HG03108 (cell line): ENCODE measurements around the gene REST.
"Not testable (repeated sequence)": the region's sequence is repeated elsewhere in the genome, so short reads cannot be mapped to it uniquely, and the experiment has no call there.

ENCODE experiments used
- ATAC-seq: cut with Tn5 transposase; IDR thresholded peaks from one replicate; pipeline ENCODE4 v1.9.1; 2021; ENCODE audit warnings: moderate library complexity; ENCODE audit not compliant: unreplicated experiment

The REST gene

DNA sequence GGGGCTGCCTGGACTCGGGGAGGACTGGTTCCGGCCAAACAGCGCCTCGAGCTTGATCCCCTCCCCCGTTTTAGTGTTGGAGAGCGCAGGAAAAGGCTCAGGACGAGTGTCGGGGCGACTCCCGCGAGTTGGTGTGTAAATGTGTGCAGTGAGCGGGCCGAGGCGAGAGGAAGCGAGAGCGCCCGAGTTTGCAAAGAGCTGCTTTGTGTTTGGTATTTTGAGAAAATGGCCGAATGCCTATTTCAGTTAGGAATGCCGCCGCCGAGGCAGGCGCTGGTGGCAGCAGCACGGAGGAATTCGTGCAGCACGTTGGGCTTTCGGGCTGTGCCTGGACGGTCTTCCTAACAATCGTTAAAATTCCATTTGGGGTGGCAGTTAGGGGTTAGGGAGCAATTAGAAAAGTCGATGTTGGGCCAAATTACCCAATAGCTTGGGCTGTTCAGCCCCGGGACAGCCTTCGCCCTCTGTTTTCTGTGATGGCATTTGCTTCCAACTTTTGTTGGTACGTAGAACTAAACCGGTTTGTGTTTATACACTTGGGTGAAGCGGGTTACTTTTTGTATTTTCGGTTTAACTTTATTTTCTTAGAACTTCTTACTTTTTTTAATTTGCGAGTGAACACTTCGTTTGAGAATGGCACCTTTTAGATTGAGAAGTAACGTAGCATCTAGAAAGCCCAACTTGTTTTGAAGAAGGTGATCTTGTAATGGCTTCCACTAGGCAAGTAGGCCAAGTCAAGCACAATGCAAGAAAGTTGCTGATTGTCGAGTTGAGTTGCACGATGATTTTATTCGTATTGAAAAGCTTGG, 1.6 kb downstream of the REST start:
- ATAC-seq: peak; percentile 16

DNA sequence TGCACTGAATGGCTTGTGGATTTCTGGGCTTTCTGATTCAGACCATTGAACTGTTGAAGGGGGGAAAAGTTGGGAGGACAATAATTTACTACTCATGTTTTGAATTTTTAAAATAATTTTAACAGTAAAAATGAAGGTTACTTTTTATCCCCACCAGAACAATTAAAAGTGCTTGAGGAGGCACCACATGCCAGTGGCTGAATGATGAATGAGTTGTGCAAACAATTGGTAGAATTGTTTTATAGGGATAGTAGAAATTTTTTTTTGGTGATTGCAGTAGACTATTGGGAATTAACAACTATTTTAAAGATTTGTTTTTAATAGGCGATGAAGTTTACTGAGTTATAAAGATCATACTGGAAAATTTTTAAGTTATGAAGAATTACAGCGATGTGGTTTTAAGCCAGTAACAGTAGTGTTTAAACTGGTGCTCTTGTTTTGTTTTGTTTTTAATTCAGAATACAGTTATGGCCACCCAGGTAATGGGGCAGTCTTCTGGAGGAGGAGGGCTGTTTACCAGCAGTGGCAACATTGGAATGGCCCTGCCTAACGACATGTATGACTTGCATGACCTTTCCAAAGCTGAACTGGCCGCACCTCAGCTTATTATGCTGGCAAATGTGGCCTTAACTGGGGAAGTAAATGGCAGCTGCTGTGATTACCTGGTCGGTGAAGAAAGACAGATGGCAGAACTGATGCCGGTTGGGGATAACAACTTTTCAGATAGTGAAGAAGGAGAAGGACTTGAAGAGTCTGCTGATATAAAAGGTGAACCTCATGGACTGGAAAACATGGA, 2.7 kb downstream of the REST start:
- ATAC-seq: no peak

DNA sequence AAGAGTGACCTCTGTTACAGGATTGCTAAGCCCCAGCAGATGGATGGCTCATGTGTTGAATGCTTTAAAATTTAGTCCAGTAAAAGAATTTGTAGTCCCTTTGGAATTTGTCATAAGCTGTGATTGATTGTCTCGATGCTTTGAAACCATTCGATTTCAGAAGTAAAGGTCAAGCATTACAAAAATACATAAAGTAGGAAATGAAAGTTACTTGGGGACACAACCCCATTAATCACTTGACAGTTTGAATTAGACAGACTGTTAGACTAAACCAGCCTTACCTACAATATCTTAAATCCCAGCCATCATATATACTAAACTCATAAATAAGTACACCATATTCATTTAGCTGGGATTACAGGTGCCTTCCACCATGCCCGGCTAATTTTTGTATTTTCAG, 6.6 kb downstream of the REST start:
- no peak for ATAC-seq

DNA sequence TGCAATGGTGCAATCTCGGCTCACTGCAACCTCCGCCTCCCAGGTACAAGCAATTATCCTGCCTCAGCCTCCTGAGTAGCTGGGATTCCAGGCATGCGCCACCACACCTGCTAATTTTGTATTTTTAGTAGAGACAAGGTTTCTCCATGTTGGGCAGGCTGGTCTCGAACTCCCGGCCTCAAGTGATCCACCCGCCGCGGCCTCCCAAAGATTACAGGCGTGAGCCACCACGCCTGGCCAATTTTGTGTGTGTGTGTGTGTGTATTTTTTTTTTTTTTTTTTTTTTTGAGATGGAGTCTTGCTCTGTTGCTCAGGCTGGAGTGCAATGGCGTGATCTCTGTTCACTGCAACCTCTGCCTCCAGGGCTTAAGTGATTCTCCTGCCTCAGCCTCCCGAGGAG, 7.3 kb downstream of the REST start:
- ATAC-seq: not testable (repeated sequence)

DNA sequence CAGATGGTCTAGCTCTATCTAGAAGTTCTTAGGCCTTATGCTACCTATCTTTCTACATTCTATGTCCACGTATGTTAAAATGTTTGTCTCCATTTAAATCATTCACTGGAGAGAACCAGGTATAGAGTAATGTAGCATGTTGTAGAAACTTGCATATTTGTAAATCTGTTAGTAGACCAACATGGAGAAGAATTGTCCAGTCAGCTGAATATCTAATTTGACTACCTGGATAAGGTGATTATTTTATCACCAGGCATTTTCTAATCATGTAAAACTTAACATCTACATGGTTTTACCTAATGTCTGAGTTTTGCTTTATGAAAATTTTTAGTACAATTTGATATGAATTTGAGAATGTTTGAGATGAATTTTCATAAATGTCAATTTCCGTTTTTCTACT, 19.5 kb downstream of the REST start:
- ATAC-seq: no peak

DNA sequence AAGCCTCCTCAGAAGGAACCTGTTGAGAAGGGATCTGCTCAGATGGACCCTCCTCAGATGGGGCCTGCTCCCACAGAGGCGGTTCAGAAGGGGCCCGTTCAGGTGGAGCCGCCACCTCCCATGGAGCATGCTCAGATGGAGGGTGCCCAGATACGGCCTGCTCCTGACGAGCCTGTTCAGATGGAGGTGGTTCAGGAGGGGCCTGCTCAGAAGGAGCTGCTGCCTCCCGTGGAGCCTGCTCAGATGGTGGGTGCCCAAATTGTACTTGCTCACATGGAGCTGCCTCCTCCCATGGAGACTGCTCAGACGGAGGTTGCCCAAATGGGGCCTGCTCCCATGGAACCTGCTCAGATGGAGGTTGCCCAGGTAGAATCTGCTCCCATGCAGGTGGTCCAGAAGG, 22.9 kb downstream of the REST start:
- ATAC-seq: no peak

DNA sequence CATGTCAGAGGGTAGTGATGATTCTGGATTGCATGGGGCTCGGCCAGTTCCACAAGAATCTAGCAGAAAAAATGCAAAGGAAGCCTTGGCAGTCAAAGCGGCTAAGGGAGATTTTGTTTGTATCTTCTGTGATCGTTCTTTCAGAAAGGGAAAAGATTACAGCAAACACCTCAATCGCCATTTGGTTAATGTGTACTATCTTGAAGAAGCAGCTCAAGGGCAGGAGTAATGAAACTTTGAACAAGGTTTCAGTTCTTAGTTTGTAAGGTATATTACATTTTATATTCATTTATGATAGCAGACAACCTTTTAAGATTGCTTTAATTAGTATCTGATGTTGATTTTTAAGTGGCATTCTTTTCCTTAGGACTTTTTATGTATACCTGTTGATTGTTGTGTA, 24.2 kb downstream of the REST start:
- ATAC-seq: no peak

DNA sequence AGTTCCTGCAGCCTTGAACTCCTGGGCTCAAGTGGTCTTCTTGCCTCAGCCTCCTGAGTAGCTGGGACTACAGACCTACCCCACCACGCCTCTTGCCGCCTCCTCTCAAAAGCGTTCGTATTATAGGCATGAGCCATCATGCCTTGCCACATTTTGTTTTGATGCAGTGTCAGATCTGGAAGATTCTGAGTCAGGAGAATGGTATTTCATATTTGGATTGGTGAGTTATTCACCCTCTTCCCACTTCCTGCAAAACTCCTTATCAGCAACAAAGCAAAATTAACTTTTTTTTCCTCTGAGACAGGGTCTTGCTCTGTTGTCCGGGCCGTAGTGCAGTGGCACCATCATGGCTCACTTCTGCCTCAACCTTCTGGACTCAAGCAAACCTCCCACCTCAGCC, 29.6 kb downstream of the REST start:
- ATAC-seq: no peak

DNA sequence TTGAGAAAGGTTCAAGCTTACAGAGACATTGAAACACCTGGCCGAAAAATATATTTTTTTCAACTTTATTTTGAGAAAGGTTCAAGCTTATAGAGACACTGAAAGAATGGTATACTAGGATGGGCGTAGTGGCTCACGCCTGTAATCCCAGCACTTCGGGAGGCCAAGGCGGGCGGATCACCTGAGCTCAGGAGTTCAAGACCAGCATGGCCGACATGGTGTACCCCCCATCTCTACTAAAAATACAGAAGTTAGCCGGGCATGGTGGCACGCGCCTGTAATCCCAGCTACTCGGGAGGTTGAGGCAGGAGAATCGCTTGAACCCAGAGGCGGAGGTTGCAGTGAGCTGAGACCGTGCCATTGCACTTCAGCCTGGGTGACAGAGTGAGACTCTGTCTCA, 32.1 kb downstream of the REST start:
- ATAC-seq: not testable (repeated sequence)

DNA sequence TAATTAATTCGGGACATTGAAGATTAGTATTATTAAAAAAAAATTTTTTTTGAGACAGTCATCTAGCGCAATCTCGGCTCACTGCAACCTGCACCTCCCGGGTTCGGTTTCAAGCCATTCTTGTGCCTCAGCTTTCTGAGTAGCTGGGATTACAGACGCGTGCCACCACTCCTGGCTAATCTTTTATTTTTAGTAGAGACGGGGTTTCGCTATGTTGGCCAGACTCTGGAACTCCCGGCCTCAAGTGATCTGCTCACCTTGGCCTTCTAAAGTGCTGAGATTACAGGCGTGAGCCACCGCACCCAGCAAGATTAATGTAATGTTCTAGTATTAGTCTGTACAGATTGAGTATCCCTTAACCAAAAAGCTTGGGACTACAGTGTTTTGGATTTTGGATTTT, 32.7 kb downstream of the REST start:
- ATAC-seq: no peak

DNA sequence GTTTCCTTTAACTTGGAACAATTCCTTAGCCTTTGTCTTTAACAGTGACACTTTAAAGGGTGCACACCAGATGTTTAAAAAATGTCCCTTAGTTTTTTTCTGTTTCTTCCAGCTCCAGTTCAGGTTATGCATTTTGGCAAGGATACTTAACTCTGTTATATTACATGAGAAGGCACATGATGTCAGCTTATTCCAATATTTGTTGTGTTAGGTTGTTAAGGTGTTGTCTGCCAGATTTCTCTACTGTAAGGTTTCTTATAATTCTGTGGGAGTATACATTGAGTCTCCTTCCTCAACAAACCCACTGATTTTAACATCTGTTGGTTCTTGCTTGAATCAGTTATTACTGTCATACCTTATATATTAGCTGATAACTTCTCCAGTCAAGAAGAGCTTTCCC, 33.3 kb downstream of the REST start:
- ATAC-seq: no peak

DNA sequence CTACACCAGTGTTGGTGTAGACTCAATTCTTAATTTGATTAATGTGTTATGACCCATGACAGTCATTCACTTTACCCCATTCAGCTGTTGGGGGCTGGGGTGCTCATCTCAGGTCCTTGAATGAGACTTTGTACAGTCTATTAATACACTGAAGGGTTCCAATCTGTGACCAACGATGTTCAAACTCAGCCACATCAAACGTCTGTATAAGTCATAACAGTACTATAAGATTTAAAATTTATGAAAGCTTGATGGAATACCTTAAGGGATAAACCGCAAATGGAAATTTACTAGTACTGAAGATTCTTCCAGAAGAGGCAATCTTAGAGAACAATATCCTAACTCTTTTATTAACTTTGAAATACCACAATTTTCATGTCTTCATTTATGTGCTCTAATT, 33.7 kb downstream of the REST start:
- ATAC-seq: no peak

DNA sequence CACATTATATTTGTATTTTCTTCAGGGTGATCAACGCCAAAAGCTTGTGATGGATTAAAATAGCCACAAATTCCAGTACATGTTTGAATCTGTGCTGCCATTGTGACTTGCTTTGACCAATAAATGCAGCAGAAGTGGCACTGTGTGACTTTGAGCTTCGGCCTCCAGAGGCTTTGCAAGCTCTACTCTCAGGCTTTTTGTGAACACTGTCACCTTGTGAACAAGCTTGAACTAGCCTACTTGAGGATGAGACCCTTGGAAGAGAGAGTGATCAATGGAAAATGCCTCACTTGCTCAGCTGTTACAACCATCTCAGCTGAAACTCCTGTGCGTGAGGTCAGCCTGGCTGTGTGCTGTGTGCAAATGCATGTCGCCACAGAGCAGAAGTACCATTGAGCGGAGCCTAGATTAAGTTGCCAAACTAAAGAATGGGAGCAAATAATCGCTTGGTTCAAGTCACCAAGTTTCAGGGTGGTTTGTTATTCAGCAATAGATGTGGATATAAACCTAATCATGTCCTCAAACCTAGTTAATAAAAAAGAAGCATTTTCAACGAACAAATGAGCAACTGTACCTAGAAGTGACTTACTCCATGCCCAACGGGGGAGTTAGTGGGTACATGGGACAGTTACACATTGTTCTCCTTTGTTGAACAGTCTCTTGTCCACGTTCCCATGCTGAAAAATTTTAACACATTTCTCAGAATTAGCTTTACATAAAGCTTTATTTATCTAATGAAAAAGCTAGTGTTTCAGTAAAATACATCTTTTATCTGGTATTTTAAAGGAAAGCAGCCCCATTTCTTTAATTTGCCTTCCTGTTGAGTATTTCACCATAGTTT, 46.2 kb downstream of the REST start:
- no peak for ATAC-seq

DNA sequence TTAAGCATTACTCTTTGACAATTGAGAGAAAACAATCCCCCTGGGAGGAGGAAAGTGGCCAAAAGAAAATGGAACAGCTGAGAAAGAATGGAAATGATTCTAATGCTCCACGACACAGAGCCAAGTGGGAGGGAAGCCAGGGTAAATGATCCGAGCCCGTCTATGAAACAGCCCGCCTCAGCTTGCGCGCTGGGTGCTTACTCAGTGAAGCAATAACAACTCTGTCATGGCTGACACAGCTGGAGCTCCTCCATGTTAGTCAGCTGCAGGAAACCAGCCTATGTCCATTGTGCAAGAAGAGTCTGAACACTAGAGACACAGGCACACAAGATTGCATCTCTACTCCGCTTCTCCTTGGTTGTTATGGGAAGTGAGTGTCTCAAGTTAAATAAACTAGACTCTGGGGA, 50.4 kb downstream of the REST start:
- no peak for ATAC-seq

DNA sequence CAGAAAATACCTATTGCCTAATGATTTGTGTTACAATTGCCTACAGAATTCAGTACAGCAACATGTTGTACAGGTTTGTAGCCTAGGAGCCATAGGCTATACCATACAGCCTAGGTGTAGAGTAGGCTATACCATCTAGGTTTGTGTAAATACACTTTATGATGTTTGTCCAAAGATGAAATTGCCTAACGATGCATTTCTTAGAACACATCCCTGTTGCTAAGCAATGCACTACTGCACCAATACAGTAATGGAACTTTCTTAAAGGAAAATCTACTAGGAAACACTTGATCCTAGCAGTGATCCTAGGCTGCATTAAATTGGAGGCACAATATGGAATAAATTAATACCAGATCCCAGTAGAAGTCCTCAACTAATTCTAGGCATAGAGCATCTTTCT, 51.4 kb downstream of the REST start:
- no peak for ATAC-seq

DNA sequence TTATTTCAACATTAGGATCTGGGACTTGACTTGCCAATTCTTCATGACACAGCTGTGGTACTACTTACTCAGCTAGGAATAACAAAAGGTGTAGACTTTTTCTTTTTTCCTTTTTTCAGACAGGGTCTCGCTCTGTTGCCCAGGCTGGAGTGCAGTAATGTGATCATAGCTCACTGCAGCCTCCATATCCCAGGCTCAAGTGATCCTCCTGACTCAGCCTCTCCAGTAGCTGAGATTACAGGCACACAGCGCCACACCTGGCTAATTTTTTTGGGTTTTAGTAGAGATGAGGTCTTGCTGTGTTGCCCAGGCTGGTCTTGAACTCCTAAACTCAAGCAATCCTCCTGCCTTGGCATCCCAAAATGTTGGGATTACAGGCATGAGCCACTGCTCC, 53.4 kb downstream of the REST start:
- no peak for ATAC-seq

DNA sequence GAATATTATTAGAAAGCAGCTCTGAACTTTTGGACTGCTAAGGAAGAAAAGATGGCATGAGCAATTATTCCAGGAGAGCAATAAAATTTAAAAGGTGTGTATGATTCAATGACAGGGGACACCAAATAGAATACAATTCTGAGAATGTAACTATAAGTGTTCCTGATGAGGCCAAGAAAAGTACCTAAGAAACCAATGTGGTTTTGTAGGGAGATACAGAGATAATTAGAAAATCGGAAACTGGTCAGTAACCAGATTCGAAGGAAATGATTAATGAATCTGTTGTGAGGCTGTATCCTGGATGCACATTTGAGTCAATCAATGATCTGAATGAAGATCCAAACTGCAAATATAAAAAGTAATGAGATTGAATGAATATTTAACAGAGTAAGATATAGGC, 63.7 kb downstream of the REST start:
- no peak for ATAC-seq

DNA sequence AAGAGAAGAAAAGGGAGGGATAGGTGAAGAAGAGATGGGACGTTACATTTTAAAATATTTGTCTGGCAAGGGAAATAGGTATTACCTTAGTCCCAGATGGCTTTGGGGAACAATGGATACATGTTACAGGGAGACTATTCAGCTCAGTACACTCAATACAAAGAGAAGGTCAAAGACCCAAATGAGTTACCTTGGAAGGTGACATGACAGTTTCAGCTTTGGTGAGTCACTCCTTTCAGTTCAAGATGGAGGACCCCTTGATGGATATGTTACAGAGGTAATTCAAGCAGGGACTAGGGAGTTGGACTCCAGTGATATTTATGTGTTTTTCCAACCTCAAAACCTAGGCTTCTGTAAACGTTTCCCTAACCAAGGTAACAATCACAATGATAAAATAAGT, 64.7 kb downstream of the REST start:
- no peak for ATAC-seq

DNA sequence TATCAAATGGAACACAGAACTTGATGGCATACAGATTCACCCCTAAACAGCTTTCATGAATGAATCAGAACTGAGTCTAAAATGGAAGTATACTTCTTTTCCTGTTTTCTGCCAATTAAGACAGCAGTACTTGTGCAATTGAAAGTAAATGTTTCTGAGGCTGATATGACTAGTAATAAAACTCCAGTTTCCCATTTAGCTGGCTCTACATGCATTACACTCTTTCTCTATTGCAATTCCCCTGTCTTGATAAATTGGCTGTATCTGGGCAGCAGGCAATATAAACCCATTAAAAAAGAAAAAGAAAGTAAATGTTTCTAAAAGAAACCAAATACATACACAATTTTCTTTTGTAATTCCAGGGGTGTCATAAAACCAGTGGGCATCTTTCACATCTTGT, 65.1 kb downstream of the REST start:
- no peak for ATAC-seq

DNA sequence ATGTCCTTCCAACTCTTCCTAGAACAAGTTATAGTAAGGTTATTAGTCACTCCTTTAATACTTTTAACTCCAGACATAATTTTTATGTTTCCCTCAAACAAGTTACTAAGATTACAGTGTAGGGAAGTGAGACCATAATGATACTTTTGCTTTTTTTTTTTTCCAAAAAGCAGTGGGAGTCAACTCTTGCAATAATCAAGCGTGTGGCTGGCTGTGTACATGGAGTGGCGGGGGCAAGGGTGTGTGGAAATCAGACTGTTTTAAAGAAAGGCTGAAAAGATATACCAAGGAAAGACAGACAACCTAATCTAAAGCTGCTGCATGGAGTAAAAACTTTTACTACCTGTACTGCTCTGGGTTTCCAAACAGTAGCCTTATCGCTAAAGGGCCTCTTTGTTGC, 65.6 kb downstream of the REST start:
- no peak for ATAC-seq

DNA sequence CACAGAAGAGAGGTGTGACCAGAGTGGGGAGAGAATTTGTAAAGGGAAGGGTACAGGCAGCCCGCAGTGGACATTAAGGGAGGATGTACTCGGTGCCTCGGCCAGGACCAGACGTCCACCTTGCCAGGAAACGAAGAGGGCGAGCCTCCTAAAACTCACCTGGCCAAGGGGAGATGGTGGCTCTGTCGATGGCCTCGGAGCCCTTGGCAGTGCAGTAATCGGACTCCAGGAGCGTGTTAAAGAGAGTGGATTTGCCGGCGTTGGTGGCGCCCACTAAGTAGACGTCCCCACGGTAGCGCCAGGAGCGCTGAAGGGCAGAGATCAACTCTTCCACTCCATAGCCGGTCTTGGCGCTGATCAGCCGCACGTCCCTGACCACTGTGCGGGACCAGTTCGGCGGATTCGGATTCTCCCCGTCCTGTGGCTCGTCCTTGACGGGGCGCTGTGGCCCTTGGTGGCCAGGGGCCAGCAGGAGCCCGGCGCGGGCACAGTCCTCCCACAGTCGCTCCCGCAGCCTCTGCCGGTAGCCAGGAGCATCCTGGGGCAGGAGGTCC, 68.7 kb downstream of the REST start:
- ATAC-seq: no peak
